ENCODE measurements around the gene ADRA2C.

ADRA2C gene

DNA sequence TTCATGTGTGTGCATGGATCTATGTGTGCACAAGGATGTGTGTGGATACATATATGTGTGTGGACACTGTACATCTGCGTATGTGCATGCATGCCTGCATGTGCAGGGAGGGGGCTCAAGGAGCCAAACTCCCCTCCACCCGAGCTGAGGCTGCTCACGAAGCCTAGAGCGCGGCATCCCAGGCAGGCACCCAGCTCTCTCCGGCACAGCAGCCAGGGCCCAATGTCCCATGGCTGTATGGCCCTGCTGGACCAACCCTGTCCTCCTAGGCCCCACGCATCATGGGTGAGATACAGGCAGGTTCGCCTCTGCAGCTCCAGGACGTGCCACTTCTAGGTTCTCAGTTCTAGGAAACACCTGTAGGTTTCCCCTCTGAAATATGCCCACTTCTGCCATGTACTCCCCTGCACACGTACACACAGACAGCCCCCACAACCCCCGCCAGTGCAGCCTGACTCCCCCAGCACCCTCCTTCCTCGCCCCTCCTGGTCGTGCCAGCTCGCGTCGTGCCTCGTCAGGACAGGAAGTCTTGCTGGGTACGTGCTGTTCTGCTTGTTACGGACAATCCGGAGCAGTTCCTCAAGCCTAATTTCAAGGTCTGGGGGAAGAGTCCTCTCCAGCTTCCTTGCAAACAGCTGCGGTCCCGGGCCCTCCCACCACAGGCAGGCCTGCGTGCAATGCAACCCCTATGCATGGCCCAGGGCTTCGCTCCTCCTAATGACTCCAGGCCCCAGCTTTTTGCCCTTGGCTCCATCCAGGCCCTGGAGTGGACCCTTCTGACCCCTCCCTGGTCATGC lies 3.2 kb upstream of the ADRA2C start:
- DNase-seq, result no peak

DNA sequence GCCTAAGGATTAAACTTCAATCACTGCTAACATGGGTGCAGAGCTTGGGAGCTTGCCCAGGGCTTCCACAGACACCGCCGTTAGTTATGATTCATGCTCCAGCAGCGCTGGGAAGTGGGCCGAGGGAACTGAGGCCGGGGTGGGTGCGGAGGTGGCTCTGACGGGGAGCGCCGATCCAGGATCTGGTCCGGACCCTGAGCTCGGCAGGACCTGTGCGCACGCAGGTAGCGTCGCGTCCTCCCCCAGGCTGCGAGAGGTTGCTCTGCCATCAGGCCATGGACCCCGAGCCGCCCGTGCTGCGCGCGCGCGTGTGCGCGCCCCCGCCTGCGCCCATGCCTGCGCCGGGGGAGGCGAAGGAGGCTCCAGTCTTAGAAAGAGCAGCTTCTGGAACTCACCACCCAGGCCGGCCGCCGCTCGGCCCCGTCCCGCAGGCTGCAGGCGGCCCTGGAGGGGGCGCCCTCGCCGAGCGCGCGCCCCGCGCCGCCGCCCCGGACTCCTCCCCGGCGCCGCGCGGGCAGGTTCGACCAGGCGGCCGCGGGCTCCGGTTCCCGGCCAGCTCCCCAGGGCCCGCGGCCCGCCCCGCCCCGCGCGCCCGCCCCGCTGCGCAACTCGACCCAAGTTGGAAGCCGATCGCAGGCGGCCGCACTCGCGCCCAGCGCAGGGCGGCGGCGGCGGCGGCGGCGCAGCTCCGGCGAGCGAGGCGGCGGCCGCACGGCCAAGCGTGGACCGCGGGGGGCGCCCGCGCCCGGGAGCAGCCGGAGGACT lies 732 bp upstream of the ADRA2C start:
- no peak for DNase-seq

DNA sequence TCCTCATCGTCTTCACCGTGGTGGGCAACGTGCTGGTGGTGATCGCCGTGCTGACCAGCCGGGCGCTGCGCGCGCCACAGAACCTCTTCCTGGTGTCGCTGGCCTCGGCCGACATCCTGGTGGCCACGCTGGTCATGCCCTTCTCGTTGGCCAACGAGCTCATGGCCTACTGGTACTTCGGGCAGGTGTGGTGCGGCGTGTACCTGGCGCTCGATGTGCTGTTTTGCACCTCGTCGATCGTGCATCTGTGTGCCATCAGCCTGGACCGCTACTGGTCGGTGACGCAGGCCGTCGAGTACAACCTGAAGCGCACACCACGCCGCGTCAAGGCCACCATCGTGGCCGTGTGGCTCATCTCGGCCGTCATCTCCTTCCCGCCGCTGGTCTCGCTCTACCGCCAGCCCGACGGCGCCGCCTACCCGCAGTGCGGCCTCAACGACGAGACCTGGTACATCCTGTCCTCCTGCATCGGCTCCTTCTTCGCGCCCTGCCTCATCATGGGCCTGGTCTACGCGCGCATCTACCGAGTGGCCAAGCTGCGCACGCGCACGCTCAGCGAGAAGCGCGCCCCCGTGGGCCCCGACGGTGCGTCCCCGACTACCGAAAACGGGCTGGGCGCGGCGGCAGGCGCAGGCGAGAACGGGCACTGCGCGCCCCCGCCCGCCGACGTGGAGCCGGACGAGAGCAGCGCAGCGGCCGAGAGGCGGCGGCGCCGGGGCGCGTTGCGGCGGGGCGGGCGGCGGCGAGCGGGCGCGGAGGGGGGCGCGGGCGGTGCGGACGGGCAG lies 792 bp downstream of the ADRA2C start:
- DNase-seq, result peak; percentile 60

DNA sequence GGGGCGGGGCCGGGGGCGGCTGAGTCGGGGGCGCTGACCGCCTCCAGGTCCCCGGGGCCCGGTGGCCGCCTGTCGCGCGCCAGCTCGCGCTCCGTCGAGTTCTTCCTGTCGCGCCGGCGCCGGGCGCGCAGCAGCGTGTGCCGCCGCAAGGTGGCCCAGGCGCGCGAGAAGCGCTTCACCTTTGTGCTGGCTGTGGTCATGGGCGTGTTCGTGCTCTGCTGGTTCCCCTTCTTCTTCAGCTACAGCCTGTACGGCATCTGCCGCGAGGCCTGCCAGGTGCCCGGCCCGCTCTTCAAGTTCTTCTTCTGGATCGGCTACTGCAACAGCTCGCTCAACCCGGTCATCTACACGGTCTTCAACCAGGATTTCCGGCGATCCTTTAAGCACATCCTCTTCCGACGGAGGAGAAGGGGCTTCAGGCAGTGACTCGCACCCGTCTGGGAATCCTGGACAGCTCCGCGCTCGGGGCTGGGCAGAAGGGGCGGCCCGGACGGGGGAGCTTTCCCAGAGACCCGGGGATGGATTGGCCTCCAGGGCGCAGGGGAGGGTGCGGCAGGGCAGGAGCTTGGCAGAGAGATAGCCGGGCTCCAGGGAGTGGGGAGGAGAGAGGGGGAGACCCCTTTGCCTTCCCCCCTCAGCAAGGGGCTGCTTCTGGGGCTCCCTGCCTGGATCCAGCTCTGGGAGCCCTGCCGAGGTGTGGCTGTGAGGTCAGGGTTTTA lies 1.5 kb downstream of the ADRA2C start:
- peak; percentile 64 for DNase-seq

DNA sequence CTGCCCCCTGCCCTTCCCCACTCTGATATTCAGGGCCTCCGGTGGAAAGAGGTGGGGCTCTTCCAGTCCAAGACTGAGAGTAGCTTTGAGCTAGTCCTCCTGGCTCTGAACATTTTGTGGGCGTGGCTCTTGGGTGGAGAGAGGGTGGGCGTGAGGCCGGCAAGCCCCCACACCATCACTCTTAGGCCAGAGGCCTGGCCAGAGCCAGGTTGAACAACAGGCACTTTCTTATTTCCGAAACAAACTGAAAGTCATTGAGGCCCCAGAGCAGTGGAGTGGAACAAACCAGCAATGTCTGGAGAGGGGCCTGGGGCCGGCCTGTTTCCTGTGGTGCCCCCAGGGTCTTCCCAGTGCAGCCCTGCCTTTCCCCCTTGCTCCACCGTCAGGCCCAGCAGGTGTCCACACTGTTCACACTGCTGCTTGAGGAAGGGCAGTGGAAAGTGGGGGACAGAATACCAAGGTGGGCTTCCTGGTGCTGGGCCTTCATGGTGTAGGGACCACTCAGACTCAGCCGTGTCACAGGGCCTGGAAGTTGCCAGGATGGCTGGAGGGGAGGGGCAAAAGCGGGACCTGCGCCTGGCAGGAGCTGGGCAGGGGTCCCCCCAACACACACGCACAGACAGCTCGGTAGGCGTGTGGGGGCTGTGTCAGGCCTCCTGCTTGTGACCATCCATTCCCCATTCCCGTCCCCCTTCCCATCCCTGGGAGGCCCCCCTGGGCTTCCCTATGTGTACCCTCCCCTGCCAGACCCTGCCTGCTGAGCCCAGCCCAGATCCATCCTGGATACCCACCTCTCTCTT lies 2.9 kb downstream of the ADRA2C start:
- no peak for DNase-seq

DNA sequence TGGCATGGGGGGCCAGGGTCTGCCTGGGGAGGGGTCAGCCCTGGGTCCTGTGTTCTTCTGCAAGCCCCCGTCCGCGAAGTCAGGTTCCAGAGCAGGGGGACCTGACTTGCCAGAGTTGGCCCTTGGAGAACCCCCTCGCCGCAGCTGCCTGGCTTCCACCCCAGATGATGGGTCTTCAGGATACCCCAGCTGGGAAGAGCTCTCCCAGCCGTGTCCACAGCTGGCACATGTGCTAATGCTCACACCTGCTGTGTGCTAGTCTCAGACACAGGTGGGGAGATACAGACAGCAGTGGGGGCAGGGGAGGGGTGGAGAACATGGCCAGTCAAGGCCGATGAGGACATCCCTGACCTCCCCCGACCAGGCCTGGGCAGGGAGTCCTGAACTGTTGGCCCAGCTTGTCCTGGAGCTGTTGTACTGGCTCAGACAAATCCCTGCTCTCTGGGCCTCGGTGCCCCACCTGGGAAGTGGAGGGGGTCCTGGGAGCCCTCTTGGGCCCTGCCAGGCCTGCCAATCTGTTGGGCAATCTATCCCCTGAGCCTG lies 3.5 kb downstream of the ADRA2C start:
- no peak for DNase-seq

DNA sequence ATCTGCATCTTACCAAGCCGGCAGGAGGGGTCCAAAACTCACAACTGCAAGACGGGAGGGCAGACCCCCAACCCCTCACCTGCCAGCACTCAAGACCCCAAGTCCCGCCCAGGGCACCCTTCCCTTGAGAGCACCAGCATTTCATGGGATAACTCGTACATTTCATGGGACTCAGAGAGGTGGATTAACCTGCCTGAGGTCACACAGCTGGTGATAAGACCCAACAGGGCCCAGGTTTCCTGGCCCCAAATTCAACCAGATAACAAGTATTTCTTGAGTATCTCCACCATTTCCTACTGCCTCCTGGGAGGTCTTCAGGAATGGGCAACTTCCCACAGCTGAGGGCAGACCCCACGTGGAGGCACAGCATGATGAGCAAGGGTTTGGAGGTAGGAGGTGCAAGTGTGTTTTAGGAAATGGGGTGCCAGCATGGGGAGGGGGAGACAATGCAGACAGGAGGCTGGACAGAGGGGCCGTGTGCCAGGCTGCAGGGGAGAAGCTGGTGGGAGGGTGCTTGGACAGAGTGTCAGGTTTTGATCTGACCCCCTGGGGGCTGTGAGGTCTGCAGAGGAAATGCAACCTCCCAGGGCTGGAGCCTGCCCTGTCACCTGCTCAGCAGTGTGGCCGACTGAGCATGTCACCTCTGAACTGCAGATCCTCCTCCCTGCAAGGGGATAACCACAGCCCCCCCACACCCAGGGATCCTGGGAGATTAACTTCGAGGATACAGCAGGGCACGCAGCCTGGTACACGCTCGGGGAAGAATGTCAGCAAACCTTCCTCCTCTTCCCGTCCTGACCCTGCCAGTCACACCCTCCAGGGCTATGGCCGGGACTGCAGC lies 4.4 kb downstream of the ADRA2C start:
- DNase-seq, result no peak

DNA sequence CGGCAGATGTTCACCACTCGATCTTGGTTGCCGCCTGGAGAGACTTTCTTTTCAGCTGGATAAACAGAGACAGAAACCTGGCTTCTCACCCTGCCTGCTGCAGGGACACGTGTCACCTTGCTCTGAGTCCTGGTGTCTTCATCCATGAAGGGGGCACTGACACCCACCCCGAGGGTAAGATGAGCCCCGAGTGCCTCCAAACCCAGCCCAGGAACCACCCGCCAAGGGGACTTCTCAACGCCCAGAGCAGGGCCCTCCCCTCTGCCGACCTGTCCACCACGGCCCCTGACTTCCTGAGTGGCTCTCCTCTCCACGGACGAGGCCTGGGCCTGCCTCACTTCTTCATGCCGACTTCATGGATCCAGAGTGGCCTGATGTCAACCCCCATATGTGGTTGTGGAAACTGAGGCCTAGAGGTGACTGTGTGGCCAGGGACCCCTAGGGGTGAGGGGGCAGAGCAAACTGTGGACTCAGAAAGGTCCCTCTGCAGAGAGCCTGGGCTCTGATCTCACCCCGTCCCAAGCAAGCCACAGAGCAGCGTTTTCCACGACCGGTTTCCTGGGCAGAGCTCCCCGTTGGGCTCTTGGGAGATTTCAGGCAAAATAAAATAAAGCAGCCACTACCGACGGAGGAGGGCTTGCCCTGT lies 5.1 kb downstream of the ADRA2C start:
- DNase-seq, result no peak

DNA sequence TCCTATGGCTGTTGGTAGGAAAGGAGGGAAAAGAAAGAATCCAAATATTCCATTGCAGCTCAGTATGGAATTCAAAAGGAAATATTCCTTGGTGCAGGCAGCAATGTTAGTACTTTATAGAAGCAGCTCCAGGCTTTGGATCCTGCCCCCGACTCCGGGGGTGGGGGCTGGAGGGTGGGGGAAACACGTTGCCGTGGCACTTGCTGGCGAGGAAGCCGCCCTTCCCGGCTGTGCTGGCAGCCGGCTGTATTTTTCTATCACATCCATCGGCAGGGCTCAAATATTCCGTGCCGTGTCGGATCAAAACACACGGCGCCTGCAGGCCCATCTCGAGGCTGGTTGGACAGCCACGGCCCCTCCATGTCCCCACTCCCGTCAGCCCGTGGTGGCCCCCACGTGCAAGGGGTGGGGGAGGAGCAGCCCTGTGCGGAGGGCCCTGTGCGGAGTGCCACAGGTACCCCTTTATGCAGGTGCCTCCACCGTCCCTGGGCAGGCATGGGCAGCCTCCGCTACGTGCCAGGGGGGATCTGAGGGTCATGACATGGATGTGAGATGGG lies 5.8 kb downstream of the ADRA2C start:
- no peak for DNase-seq

DNA sequence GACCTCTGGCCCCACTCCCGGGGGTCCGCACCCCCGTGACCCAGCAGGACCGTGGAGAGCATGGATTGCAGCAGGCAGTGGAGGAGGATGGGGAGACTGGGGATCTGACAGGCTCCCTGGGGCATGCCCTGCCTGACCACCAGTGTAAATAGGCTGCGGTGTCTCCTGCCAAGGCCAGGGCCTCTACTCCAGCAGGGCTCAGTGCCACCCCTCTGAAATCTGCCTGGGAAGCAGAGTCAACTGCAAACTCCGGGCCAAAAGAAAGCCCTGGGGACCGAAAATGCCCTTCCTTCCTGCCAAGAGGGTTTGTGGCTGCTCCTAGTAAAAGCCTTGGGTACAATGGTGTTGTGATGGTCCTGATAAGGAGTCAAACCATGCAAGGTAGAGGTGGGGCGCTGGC lies 6.4 kb downstream of the ADRA2C start:
- no peak for DNase-seq

DNA sequence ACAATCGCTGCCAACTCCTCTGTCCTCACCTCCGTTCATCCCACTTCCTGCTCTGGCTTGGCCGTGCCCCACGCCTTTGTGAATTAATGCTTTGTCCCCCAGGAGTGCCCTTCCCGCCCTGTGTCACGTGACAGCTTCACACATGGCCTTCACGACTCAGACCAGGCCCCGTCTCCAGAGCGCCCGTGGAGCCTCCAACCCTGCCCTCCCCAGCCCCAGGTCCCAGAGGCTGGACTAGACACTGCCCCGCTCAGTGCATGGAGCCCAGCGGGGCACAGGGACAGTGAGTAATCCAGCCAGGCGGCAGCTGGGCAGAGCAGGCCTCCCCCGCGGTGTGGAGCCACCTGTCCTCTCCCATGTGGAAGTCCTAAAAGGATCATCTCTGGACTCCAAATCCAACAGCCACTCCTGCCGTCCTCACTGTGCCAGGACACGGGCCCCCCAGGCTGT lies 7.4 kb downstream of the ADRA2C start:
- no peak for DNase-seq

DNA sequence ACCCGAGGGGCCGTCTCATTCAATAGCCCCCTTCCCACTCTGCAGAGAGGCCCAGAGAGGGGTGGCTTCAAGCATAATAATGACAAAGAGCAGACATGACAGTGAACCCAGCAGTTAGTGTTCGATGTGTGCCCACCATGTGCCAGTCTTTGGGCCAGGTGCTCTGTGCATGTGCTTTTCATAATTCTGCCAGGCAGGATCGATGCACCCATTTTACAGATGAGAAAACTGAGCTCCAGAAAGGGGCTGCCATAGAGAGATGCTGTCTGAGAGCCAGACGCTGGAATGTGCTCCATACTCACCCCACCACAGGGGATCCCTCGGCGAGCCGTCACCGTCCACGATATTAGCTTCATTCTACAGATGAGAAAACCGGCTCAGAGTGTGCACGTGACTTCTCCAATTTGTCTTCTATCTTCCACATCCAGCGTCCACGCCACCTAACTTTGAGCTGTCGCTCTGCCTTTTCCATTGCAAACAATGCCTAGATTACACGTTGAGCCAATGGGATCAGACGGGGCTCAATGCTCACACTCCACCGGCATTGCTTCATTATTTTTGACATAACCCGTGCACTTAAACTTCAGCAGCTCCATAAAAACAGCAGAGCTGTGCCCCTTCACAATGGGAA lies 8.2 kb downstream of the ADRA2C start:
- no peak for DNase-seq

DNA sequence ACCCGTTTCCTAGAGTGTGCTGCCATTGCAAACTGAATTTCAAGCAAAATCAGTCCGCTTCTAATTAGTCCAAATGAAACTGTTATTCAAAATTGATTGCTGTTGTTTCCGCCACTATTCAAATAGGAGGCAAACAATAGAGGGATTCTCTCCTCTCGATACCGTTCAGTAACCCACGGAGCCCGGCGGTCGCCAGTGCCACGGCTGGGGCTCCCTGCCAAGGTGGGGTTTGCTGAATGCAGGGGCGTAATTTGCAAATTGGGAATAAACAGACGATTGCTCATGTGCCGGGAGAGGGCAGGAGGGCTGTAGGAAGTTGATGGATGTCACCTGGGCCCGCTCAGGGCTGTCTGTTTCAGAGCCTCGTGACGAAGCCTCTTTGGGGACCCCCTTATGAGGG lies 8.8 kb downstream of the ADRA2C start:
- DNase-seq, result no peak

DNA sequence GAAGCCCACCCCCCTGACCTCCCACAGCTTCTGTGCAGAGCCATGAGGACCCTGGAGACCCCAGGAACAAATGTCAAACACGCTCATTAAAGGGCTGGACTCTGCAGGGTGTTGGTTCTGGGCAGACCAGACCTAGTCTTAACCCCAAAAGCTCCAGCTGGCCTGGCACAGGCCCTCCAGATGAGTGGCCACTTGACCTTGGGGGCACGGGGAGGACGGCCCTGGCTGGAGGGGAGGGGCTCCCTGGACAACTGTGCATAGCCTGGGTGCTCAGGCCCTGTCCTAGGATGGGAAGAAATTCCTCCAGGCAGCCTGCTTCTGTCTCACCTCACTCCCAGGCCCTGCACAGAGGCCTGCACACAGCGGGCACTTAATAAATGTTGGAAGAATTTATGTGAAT lies 9.4 kb downstream of the ADRA2C start:
- DNase-seq, result no peak

DNA sequence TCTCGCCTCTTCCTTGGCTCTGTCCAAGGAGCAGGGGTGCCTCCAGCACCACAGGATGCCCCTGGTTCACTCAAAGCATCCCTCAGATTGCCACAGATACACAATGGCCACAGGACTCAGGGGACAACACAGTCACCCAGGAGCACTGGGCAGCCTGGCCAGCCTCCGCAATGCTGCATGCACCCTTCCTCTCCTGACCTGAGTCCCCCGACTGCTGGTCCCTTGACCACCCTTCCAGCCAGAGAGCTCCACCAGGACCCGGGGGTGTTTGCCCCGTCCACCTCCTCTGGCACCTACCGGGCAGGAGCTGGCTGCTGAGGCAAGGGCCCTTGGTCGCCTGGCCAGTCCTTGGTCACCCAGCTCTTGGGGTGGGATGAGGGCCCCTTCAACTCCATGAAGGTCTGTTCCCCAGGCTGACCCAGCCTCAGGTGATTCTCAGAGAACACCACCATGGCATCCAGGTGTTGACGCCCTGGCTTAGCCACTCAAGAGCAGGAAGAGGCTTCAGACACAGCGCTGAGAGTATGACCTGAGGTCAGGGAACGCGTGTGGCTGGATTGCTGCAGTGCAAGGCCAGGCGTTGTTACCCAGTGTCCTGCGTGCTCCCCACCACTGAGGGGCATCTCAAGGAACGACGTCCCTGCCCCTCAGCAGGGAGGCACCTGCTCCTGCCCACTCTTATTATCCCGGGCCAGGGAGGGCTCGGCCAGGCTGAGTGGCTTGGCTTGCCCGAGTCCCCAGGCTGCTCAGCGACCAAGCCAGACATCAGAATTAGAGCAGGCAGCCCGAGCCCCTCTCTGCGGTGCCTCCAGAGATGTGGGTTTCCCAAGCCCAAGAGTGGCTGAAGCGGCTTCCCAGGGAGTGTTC lies 10.2 kb downstream of the ADRA2C start:
- DNase-seq, result no peak

DNA sequence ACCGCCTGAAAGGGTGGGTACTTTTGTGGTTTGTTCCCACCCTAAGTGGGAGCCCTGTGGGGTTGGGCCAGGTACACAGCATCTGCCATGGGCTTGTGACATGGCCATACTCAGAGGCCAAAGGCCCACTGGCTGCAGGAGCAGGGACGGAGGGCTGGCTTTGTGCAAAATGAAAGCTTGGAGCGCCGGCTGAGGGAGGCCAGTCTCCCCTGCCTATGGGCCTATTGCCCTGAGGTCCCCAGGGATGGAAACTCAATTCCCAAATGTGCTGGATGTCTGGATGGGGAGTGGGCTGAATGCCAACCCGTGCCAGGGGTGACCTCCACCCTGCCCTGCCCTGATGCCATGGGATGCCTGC lies 10.8 kb downstream of the ADRA2C start:
- DNase-seq, result no peak

DNA sequence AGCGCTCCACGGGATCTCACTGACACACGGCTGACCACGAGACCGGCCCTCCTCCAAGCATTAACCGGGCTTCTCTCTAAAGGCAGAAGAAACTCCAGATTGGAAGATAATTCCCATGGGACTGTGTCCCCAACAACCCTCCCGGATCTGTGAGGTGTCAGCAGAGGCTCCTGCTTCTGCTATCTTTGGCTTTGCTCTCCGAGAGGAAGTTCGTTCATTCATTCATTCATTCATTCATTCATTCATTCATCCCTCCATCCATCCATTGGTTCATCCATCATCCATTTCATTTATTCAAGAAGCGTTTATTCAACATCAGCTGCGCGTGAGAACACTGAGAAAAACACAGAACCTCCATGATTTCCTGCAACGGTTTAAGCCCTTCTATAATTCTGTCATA lies 11.5 kb downstream of the ADRA2C start:
- DNase-seq, result no peak

DNA sequence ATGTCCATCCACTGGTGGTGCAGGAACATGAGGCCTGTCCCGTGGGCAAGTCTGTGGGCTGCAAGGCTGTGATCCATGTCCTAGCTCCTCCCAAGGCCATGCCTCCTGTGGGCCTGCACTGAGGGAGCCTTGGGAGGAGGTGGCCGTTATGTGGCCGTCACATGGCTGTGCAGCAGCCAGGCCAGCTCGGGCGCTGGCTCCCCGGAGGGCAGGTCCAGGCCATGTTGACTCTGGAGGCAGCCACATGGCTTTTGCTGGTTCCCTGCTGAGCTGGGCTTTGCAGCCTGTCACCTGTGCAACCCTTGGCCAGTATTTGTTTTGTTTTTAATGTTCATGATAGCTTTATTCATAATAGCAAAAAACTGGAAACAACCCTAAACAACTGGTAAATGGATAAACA lies 13.3 kb downstream of the ADRA2C start:
- no peak for DNase-seq
